H9 (cell line): ENCODE results near the gene CSHL1. TPM values are rescaled to one million over a fixed set of nuclear protein-coding genes. Genes with fewer than 3 reads are reported as not detected.

ENCODE experiments used
- DNase-seq: peaks from one replicate; pipeline ENCODE4 v3.0.0-alpha.2; 2017
- H2AFZ ChIP-seq: one replicate; pipeline ENCODE4 v1.6.1; 2013; ENCODE audit warnings: mild to moderate bottlenecking, low read length, control low read depth, moderate library complexity
- H2AK5ac ChIP-seq: 2 replicates; pipeline ENCODE4 v1.6.1; 2013; ENCODE audit warnings: low read length, control low read depth, mixed read lengths; ENCODE audit not compliant: insufficient read length
- H2BK120ac ChIP-seq: one replicate; pipeline ENCODE4 v1.6.1; 2013; ENCODE audit warnings: low read depth, mild to moderate bottlenecking, low read length, control low read depth, inconsistent platforms; ENCODE audit not compliant: poor library complexity, severe bottlenecking
- H2BK12ac ChIP-seq: 2 replicates; pipeline ENCODE4 v1.6.1; 2013; ENCODE audit warnings: low read length, control low read depth, mixed read lengths, low read depth; ENCODE audit not compliant: insufficient read length
- H2BK15ac ChIP-seq: 2 replicates; pipeline ENCODE4 v1.6.1; 2013; ENCODE audit warnings: low read depth, low read length, control low read depth
- H2BK20ac ChIP-seq: one replicate; pipeline ENCODE4 v1.6.1; 2013; ENCODE audit warnings: low read depth, mild to moderate bottlenecking, low read length, control low read depth, inconsistent platforms; ENCODE audit not compliant: poor library complexity, severe bottlenecking
- H2BK5ac ChIP-seq: 2 replicates; pipeline ENCODE4 v1.6.1; 2013; ENCODE audit warnings: low read length, control low read depth, mixed read lengths; ENCODE audit not compliant: insufficient read length
- H3K14ac ChIP-seq: 2 replicates; pipeline ENCODE4 v1.6.1; 2013; ENCODE audit warnings: low read length, control low read depth; ENCODE audit not compliant: insufficient read depth
- H3K18ac ChIP-seq: 2 replicates; pipeline ENCODE4 v1.6.1; 2013; ENCODE audit warnings: low read depth, mild to moderate bottlenecking, mixed read lengths, low read length, control low read depth; ENCODE audit not compliant: insufficient read length
- H3K23ac ChIP-seq: 2 replicates; pipeline ENCODE4 v1.6.1; 2013; ENCODE audit warnings: low read length, control low read depth, mixed read lengths, low read depth; ENCODE audit not compliant: insufficient read length
- H3K23me2 ChIP-seq: 2 replicates; pipeline ENCODE4 v1.6.1; 2013; ENCODE audit warnings: low read depth, mild to moderate bottlenecking, mixed read lengths, low read length, control low read depth; ENCODE audit not compliant: insufficient read length, poor library complexity, severe bottlenecking
- H3K27ac ChIP-seq: 2 replicates; pipeline ENCODE4 v1.5.1; 2013; ENCODE audit warnings: low read length, control low read depth, mixed read lengths, low read depth; ENCODE audit not compliant: insufficient read length
- H3K27me3 ChIP-seq: 2 replicates; pipeline ENCODE4 v1.6.1; 2013; ENCODE audit warnings: low read length, control low read depth, inconsistent platforms; ENCODE audit not compliant: insufficient read depth
- H3K4ac ChIP-seq: 2 replicates; pipeline ENCODE4 v1.6.1; 2013; ENCODE audit warnings: low read depth, mild to moderate bottlenecking, control low read depth, inconsistent platforms, low read length, moderate library complexity
- H3K4me1 ChIP-seq: 2 replicates; pipeline ENCODE4 v1.6.1; 2013; ENCODE audit warnings: low read length, control low read depth, inconsistent platforms; ENCODE audit not compliant: insufficient read depth
- H3K4me2 ChIP-seq: 2 replicates; pipeline ENCODE4 v1.6.1; 2013; ENCODE audit warnings: low read length, control low read depth, mixed read lengths; ENCODE audit not compliant: insufficient read length, insufficient read depth
- H3K56ac ChIP-seq: 2 replicates; pipeline ENCODE4 v1.6.1; 2013; ENCODE audit warnings: low read depth, mild to moderate bottlenecking, mixed read lengths, low read length, control low read depth; ENCODE audit not compliant: insufficient read length
- H3K79me1 ChIP-seq: 2 replicates; pipeline ENCODE4 v1.6.1; 2013; ENCODE audit warnings: low read depth, mild to moderate bottlenecking, moderate library complexity, low read length, control low read depth, inconsistent platforms; ENCODE audit not compliant: insufficient read depth, poor library complexity, severe bottlenecking
- H3K79me2 ChIP-seq: 2 replicates; pipeline ENCODE4 v1.6.1; 2013; ENCODE audit warnings: low read length, control low read depth, inconsistent platforms; ENCODE audit not compliant: insufficient read depth
- H3K9ac ChIP-seq: 2 replicates; pipeline ENCODE4 v1.6.1; 2013; ENCODE audit warnings: low read length, control low read depth, mixed read lengths; ENCODE audit not compliant: insufficient read length; ENCODE audit errors: extremely low read depth
- H3K9me3 ChIP-seq: one replicate; pipeline ENCODE4 v1.6.1; 2013; ENCODE audit warnings: low read depth, low read length, inconsistent platforms; ENCODE audit not compliant: control insufficient read depth
- H3T11ph ChIP-seq: one replicate; pipeline ENCODE4 v1.6.1; 2013; ENCODE audit warnings: mild to moderate bottlenecking, low read length, control low read depth, inconsistent platforms
- H4K20me1 ChIP-seq: one replicate; pipeline ENCODE4 v1.6.1; 2013; ENCODE audit not compliant: control insufficient read depth, insufficient read length, insufficient read depth
- H4K5ac ChIP-seq: 2 replicates; pipeline ENCODE4 v1.6.1; 2013; ENCODE audit warnings: low read depth, mild to moderate bottlenecking, mixed read lengths, low read length, control low read depth; ENCODE audit not compliant: insufficient read length
- H4K8ac ChIP-seq: replicated peaks from 2 replicates; pipeline ENCODE4 v1.6.1; 2013; ENCODE audit warnings: low read length, control low read depth, mixed read lengths, low read depth; ENCODE audit not compliant: insufficient read length
- H4K91ac ChIP-seq: 2 replicates; pipeline ENCODE4 v1.6.1; 2013; ENCODE audit warnings: low read depth, mild to moderate bottlenecking, moderate library complexity, mixed read lengths, low read length, control low read depth; ENCODE audit not compliant: insufficient read length
- H3K27ac Mint-ChIP-seq, 3 experiments: 2 replicates in 2 of 3; 3 replicates in 1 of 3; pipeline ENCODE4 v1.8.0; 2020 to 2021; ENCODE audit warnings: mixed read lengths in 3 of 3, mild to moderate bottlenecking in 1 of 3, moderate library complexity in 1 of 3
- H3K27me3 Mint-ChIP-seq: 2 replicates; pipeline ENCODE4 v1.8.0; 2021; ENCODE audit warnings: low read depth, mild to moderate bottlenecking, moderate library complexity, mixed read lengths
- H3K36me3 Mint-ChIP-seq, 3 experiments: 2 replicates in 2 of 3; 3 replicates in 1 of 3; pipeline ENCODE4 v1.8.0; 2020 to 2021; ENCODE audit warnings: low read depth in 3 of 3, mixed read lengths in 3 of 3; ENCODE audit not compliant: insufficient read depth in 1 of 3
- H3K4me1 Mint-ChIP-seq, 2 experiments: 2 replicates each; pipeline ENCODE4 v1.8.0; 2020; ENCODE audit warnings: mixed read lengths in 2 of 2
- H3K4me3 Mint-ChIP-seq, 2 experiments: 2 replicates in 1 of 2; 3 replicates in 1 of 2; pipeline ENCODE4 v1.8.0; 2020 to 2021; ENCODE audit warnings: mild to moderate bottlenecking in 2 of 2, mixed read lengths in 2 of 2, moderate library complexity in 1 of 2
- H3K9me3 Mint-ChIP-seq, 2 experiments: 2 replicates in 1 of 2; 3 replicates in 1 of 2; pipeline ENCODE4 v1.8.0; 2020; ENCODE audit warnings: mild to moderate bottlenecking in 2 of 2, mixed read lengths in 2 of 2, moderate library complexity in 1 of 2
- CTCF ChIP-seq: fragments of 200-600 bp; sonication (generic); conservative IDR thresholded peaks from 3 replicates; pipeline ENCODE4 v1.8.0; 2021; ENCODE audit warnings: antibody characterized with exemption, mild to moderate bottlenecking
- WGBS: extraction: QIAGEN DNeasy Blood & Tissue Kit; methylation state at CpG from one replicate; pipeline ENCODE4 v1.1.7; 2013; ENCODE audit warnings: missing lambda C conversion rate, low lambda C conversion rate, mixed read lengths; ENCODE audit not compliant: insufficient read length; ENCODE audit errors: extremely low coverage; 5-methylcytosine and 5-hydroxymethylcytosine counted together
- total RNA-seq: library from RNA; stranded (reverse); gene quantifications from 2 replicates; pipeline ENCODE4 v1.2.1, GENCODE V29; 2021

Gene CSHL1
- total RNA-seq, 1 experiment from 2014 or later = not detected

- no peaks in the 10 kb centered on the region; the same call in 1 of the 2 replicates for H3K4me1 ChIP-seq
- H3K27ac Mint-ChIP-seq = no peak overlapping the region
Measured at GRCh38 chr17:63928966-63929695, 18.1 kb upstream of the CSHL1 start.

More at GRCh38 chr17:63928966-63929695, 18.1 kb upstream of the CSHL1 start:
- no peak overlapping the region for H4K91ac ChIP-seq
- H3K4me2 ChIP-seq = no peak overlapping the region
- no peak overlapping the region for H2BK120ac ChIP-seq
- Mint-ChIP-seq H3K9me3 (no peaks in the 10 kb centered on the region), H3K4me3 (no peak overlapping the region), H3K4me1 (peaks cover 15 to 21% of the 10 kb centered on the region in 2 experiments), H3K36me3 (no peaks in the 10 kb centered on the region; a peak in 1 of 7 replicates), H3K27me3 (no peaks in the 10 kb centered on the region; the same call in 1 of the 2 replicates)
- H3K27ac ChIP-seq = no peak overlapping the region
- H4K8ac ChIP-seq = no peak overlapping the region
- DNase-seq = no peak
- no peak overlapping the region for H2BK15ac ChIP-seq
- no peak overlapping the region for H3K23ac ChIP-seq
- no peak overlapping the region for H2AK5ac ChIP-seq
- no peaks in the 10 kb centered on the region for H4K20me1 ChIP-seq
- no peak overlapping the region for H3T11ph ChIP-seq
- no peak overlapping the region for H3K9ac ChIP-seq
- no peak overlapping the region for H4K5ac ChIP-seq
- no peaks in the 10 kb centered on the region for H3K27me3 ChIP-seq
- no peak overlapping the region for H2BK20ac ChIP-seq
- H3K9me3 ChIP-seq = no peaks in the 10 kb centered on the region
- no peaks in the 10 kb centered on the region for H3K79me2 ChIP-seq
- TF ChIP-seq CTCF = no peak
- no peak overlapping the region for H2BK5ac ChIP-seq
- H2AFZ ChIP-seq = no peak overlapping the region
- no peak overlapping the region for H2BK12ac ChIP-seq
- WGBS = no CpG with 5 or more reads among the region's 10 CpGs
- no peaks in the 10 kb centered on the region for H3K79me1 ChIP-seq
- H3K18ac ChIP-seq = no peak overlapping the region
- H3K14ac ChIP-seq = no peak overlapping the region
- H3K4ac ChIP-seq = no peak overlapping the region
- no peak overlapping the region for H3K56ac ChIP-seq
- H3K23me2 ChIP-seq = no peaks in the 10 kb centered on the region
